Measurements from ENCODE around the gene SUPT3H.

The SUPT3H gene

GRCh38 chr6:45136495-45136894 is 241.2 kb downstream of the SUPT3H start:
- no peak for TF ChIP-seq CTCF (IDR thresholded peaks at IDR 0.05; ENCODE audit: control insufficient read depth, extremely low read depth, insufficient read depth)
- no peak for DNase-seq (ENCODE audit: low read depth)
- no peak overlapping the region for H3K4me3 ChIP-seq (ENCODE audit: low read depth, low read length)

GRCh38 chr6:45132658-45133294 is 245.0 kb downstream of the SUPT3H start:
- no peak for DNase-seq (ENCODE audit: low read depth)
- TF ChIP-seq CTCF (IDR thresholded peaks at IDR 0.05; ENCODE audit: control insufficient read depth, extremely low read depth, insufficient read depth), result no peak

DNA sequence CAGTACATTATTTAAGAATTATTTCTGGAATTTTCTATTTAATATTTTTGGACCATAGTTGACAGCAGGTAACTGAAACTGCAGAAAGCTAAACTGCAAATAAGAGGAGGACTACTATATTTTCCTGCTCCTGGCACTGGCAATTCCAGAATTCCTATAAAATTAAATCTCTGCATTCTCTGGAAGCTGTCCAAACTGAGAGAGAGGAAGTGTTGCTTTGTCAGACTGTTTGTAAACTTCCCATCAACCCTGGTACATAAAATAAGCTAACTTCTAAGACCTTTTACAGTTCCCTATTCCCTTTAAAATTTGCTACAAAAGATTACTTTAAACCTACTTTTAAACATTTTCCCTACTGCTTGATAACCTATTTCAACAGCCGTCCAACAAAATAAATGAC is 245.7 kb downstream of the SUPT3H start:
- no peak overlapping the region for H3K4me3 ChIP-seq (ENCODE audit: low read depth, low read length)
- no peak for TF ChIP-seq CTCF (IDR thresholded peaks at IDR 0.05; ENCODE audit: control insufficient read depth, extremely low read depth, insufficient read depth)
- DNase-seq (ENCODE audit: low read depth), result peak; percentile 67

More at GRCh38 chr6:45132658-45133294, 245.0 kb downstream of the SUPT3H start:
- no peak overlapping the region for H3K4me3 ChIP-seq (ENCODE audit: low read depth, low read length)

- no peak overlapping the region for H3K4me3 ChIP-seq (ENCODE audit: low read depth, low read length)
- no peak for DNase-seq (ENCODE audit: low read depth)
- no peak for TF ChIP-seq CTCF (IDR thresholded peaks at IDR 0.05; ENCODE audit: control insufficient read depth, extremely low read depth, insufficient read depth)
These were observed 248.7 kb downstream of the SUPT3H start for GRCh38 chr6:45129051-45129450.

- no peak for TF ChIP-seq CTCF (IDR thresholded peaks at IDR 0.05; ENCODE audit: control insufficient read depth, extremely low read depth, insufficient read depth)
- no peak overlapping the region for H3K4me3 ChIP-seq (ENCODE audit: low read depth, low read length)
- no peak for DNase-seq (ENCODE audit: low read depth)
These were observed 250.5 kb downstream of the SUPT3H start for GRCh38 chr6:45127185-45127584.

- no peak for TF ChIP-seq CTCF (IDR thresholded peaks at IDR 0.05; ENCODE audit: control insufficient read depth, extremely low read depth, insufficient read depth)
- DNase-seq (ENCODE audit: low read depth), result no peak
- H3K4me3 ChIP-seq (ENCODE audit: low read depth, low read length), result no peak overlapping the region
These were observed 251.7 kb downstream of the SUPT3H start for GRCh38 chr6:45126033-45126432.

DNA sequence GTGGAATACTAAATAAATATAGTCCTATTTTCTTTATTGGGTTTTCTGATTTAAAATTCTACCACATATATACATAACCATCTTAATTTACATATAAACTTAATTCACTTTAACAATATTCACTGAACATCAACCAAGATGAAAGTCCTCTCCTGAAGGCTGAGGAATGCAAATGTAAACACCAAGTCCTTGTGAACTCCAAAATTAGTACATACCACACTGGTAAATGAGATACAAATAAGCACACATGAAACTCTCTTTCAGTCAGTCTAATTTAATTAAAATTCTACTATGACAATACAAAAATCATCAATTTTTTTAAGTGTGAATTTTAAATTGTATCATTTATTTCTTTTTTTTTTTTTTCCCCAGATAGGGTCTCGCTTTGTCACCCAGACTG is 254.7 kb downstream of the SUPT3H start:
- no peak for DNase-seq (ENCODE audit: low read depth)
- no peak for TF ChIP-seq CTCF (IDR thresholded peaks at IDR 0.05; ENCODE audit: control insufficient read depth, extremely low read depth, insufficient read depth)
- H3K4me3 ChIP-seq (ENCODE audit: low read depth, low read length), result no peak overlapping the region
